ENCODE data around the gene ITPR3. TPM values are rescaled to one million over a fixed set of nuclear protein-coding genes. Genes with fewer than 3 reads are reported as not detected.

Gene ITPR3
- total RNA-seq, 1 donor, result 15.1 TPM

DNA sequence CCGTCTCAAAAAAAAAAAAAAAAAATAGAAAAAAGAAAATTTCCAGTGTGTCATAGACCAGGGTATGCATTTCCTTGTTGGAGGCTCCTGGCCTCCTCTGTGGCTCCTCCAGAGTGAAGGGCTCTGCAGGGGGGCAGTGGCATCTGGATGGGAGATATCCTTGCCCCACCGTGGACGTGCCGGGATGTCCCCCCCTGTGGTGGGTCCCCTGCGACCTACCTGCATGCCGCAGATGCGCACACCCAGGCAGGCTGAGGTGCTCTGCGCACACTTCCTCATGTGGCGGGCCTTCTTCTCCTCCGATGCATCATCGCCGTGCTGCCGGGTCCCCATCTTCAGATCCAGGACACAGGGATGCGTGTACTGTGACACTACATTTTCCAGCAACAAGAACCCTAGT lies 104.1 kb downstream of the ITPR3 start:
- DNase-seq (ENCODE audit: low read depth), result no peak
- no peak overlapping the region for H3K4me3 ChIP-seq (ENCODE audit: low read depth, low read length)
- TF ChIP-seq, protein P1, sequence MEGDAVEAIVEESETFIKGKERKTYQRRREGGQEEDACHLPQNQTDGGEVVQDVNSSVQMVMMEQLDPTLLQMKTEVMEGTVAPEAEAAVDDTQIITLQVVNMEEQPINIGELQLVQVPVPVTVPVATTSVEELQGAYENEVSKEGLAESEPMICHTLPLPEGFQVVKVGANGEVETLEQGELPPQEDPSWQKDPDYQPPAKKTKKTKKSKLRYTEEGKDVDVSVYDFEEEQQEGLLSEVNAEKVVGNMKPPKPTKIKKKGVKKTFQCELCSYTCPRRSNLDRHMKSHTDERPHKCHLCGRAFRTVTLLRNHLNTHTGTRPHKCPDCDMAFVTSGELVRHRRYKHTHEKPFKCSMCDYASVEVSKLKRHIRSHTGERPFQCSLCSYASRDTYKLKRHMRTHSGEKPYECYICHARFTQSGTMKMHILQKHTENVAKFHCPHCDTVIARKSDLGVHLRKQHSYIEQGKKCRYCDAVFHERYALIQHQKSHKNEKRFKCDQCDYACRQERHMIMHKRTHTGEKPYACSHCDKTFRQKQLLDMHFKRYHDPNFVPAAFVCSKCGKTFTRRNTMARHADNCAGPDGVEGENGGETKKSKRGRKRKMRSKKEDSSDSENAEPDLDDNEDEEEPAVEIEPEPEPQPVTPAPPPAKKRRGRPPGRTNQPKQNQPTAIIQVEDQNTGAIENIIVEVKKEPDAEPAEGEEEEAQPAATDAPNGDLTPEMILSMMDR (IDR thresholded peaks at IDR 0.05; ENCODE audit: insufficient read depth, low read depth, low read length), result no peak

DNA sequence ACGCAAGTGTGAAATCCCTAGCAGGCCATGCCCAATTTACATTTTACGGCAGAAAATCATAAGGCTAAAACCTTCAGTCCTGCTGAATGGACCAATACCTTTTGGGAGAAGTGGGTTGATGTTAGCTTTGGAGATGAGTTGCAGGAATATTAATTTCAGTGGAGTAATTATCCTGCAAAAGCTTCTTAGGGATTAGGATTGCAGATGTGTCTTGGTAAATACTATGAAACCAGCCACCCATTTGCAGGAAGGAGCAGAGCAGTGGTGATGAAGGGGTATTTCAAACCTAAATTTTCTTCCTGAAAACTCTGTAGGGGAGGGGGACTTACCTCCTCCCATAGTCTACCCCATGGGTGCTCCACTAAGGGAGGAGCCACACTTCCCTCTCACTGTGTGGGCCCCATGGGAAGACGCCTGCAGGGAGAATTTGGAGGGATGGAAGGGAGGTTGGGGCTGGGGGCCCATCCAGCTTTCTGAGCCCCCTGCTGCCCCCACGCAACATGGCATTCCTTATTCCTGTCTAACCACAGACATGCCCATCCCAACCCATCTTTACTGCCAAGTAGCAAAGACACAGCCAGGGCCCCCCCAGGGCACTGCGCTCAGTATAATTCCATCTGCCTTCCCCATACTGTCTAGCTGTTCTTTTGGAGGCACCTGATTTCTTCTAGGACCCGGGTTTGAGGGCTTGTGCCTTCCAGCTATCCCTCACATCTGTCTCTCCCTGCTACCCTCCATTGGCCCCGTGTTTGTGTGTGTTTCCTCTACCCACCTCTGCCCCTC lies 105.0 kb downstream of the ITPR3 start:
- no peak for DNase-seq (ENCODE audit: low read depth)
- H3K4me3 ChIP-seq (ENCODE audit: low read depth, low read length), result no peak overlapping the region
- TF ChIP-seq, protein P1 (IDR thresholded peaks at IDR 0.05; ENCODE audit: insufficient read depth, low read depth, low read length), result no peak

DNA sequence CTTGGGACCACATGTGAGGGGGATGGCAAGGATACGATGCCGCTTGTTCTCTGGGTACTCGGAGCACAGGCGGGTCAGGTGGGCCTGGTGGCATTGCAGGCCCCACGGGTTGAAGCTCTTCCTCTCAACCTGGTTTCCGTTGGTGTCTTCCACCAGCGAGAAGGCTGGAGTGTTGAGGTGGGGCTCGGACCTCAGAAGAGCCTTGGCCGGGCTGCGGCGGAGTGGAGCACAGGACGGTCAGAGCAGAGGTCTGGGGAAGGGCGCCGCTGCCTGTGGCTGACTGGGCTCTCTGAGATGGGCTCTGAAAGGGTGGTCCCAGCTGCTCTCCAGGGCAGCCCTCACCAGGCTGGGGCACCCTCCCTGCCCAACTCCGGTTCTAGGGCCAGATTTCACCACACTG lies 105.6 kb downstream of the ITPR3 start:
- no peak overlapping the region for H3K4me3 ChIP-seq (ENCODE audit: low read depth, low read length)
- TF ChIP-seq, protein P1 (IDR thresholded peaks at IDR 0.05; ENCODE audit: insufficient read depth, low read depth, low read length), result no peak
- no peak for DNase-seq (ENCODE audit: low read depth)

DNA sequence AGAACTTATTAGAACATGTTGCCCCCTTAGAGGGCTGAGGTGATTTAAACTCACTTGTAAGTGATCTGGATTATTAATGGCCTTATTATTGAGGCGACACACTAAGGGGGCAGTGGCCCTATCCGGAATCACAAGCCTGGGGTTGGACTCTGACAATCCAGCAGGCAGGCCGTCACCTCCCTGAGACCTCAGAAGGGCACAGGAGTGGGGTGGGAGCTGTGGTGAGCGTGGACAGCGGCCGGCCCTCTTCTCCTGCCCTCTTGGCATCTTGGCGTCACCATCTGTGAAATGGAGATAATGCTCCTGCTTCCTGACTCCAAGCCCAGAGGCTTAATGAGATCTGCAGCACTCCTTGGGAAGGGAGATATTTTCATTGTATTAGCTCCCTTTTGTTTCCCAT lies 106.0 kb downstream of the ITPR3 start:
- TF ChIP-seq, protein P1 (IDR thresholded peaks at IDR 0.05; ENCODE audit: insufficient read depth, low read depth, low read length), result no peak
- no peak overlapping the region for H3K4me3 ChIP-seq (ENCODE audit: low read depth, low read length)
- no peak for DNase-seq (ENCODE audit: low read depth)

DNA sequence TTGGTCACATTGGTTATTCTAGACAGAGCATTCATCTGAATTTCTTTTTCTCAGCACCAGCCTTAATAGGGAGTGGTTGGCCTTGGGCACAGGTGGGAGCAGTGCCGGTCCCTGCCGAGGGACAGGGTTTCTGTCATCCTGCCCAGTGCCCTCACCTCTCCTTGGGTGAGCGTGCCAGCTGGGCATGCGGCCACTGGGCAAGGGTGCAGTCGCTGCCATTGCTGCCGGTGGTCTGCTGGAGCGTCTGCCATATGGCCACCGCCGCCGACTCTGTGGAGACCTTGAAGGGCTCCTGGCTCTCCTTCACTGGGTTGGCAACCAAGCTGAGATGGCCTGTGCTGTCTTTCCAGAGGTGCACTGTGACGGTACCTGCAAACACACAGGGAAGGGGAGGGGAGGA lies 106.8 kb downstream of the ITPR3 start:
- TF ChIP-seq, protein P1 (IDR thresholded peaks at IDR 0.05; ENCODE audit: insufficient read depth, low read depth, low read length), result no peak
- H3K4me3 ChIP-seq (ENCODE audit: low read depth, low read length), result no peak overlapping the region
- DNase-seq (ENCODE audit: low read depth), result no peak

DNA sequence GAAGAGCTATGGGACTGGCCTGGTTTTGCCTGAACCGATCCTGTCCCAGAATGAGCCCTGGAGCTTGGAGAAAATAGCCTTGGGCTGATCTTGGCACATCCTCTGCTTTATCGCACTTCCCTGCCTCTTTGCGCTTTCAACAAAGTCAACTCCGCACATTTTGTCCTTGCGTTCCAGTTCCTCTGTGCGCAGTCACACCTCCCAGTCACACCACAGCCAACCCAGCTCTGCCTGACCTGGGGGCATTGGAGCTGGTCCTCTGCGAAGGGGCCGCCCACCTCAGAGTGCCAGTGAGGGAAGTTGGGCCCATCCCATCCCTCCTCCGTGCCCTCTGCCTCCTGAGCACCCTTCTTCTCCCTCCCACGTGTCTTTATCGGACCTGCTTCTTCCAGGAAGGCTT lies 107.3 kb downstream of the ITPR3 start:
- TF ChIP-seq, protein P1 (IDR thresholded peaks at IDR 0.05; ENCODE audit: insufficient read depth, low read depth, low read length), result no peak
- DNase-seq (ENCODE audit: low read depth), result no peak
- H3K4me3 ChIP-seq (ENCODE audit: low read depth, low read length), result no peak overlapping the region

DNA sequence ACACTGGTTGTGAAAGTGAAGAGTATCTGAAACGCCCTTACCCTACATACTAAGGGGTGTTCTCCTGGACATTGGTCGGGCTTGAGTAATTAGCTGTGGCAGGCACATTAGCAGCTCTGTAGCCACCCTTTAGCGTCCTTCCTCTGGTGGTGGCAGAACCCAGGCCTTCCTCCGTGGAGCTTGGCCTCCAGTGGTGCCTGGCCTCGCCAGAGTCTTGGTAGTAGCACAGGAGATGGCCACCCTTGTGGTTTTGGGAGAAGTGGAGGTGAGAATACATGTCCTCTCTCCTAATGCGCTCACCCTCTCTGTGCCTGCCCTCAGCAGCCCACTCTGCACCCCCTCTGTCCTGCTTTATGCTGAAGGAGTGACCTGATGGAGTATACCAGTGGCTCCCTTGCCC lies 107.9 kb downstream of the ITPR3 start:
- TF ChIP-seq, protein P1 (IDR thresholded peaks at IDR 0.05; ENCODE audit: insufficient read depth, low read depth, low read length), result no peak
- no peak overlapping the region for H3K4me3 ChIP-seq (ENCODE audit: low read depth, low read length)
- DNase-seq (ENCODE audit: low read depth), result no peak
